GM19328 (cell line): ENCODE measurements around the gene IFNW1.
"Not testable (repeated sequence)": the region's sequence is repeated elsewhere in the genome, so short reads cannot be mapped to it uniquely, and the experiment has no call there.

Source experiments
- ATAC-seq: cut with Tn5 transposase; IDR thresholded peaks from one replicate; pipeline ENCODE4 v1.9.1; 2021; ENCODE audit warnings: mild to moderate bottlenecking, moderate library complexity; ENCODE audit not compliant: unreplicated experiment

Gene IFNW1

GRCh38 chr9:21141427-21141882, at the start of gene IFNW1:
Gene IFNW1 (minus strand): TSS chr9:21141832. CDS start chr9:21141570, 262 bp downstream.
- ATAC-seq = no peak

- not testable (repeated sequence) for ATAC-seq
Observed at GRCh38 chr9:21187487-21187886, 45.9 kb upstream of the IFNW1 start, which contains the start of gene IFNA4. Gene IFNA4 (minus strand): TSS chr9:21187587. CDS start chr9:21187531, 56 bp downstream.

GRCh38 chr9:21182810-21183736, 41.4 kb upstream of the IFNW1 start:
- ATAC-seq = peak; percentile 90

DNA sequence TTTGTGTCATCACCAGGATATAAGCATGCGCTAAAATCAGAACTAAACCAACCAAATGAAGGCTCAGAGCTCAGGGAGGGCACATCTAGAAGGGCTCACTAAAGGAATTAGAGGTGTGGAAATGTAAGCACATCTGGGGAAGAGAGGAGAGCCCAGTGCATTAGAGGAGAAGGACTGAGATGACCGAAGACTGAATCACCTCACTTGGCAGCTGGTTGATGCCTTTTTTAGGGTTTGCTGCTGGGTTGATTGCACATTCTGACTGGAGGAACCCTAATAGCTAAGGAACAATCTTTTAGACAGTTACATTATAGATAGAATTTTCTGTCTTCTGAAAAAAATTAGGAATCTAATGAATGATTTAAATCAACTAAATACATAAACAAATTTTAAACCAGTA, 33.0 kb upstream of the IFNW1 start:
- ATAC-seq = no peak

GRCh38 chr9:21172156-21172555, 30.5 kb upstream of the IFNW1 start:
- no peak for ATAC-seq

GRCh38 chr9:21171351-21171750, 29.7 kb upstream of the IFNW1 start:
- no peak for ATAC-seq

DNA sequence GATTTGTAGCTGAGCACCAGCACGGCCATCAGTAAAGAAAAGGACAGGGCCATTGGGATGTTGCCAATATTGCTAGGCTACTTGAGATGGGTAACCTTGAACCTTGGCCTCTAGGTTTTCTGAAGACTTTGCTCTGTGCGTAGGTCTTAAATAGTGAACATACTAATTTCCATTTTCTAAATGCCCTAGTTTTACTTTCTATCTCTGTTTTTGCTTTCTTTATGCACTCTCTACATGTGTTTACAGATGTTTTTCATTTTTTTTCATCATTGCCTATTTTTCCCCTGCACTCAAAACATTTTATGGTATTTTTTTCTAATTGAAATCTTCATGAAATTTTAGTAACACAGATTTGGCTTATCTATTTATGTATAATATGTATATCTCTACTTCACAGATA, 24.9 kb upstream of the IFNW1 start, which contains the start of gene IFNA21:
TSS of gene IFNA21 (minus strand) at position 101 of the 400 bp plus-strand sequence. CDS start at position 53, 48 bp downstream.
- ATAC-seq = not testable (repeated sequence)

DNA sequence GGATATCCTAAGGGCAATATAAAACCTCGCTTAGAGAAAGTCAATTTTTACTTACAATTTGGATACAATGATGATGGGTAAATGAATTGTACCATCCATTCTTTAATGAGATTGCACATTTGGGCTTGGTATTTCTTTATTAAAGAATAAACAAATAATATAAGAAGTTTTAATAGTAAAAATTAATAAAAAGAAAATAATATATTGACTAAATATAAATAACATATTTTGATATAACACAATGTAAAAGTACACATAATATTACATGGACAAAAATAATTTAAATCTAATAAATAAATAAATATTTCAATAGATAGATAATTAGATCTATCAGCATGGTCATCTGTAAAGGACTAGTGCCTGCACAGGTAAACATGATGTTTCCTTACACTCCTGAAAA, 23.9 kb upstream of the IFNW1 start:
- ATAC-seq = no peak

- peak; percentile 85 for ATAC-seq
Observed at GRCh38 chr9:21160178-21160577, 18.5 kb upstream of the IFNW1 start.

GRCh38 chr9:21155501-21155900, 13.9 kb upstream of the IFNW1 start:
- ATAC-seq = no peak

DNA sequence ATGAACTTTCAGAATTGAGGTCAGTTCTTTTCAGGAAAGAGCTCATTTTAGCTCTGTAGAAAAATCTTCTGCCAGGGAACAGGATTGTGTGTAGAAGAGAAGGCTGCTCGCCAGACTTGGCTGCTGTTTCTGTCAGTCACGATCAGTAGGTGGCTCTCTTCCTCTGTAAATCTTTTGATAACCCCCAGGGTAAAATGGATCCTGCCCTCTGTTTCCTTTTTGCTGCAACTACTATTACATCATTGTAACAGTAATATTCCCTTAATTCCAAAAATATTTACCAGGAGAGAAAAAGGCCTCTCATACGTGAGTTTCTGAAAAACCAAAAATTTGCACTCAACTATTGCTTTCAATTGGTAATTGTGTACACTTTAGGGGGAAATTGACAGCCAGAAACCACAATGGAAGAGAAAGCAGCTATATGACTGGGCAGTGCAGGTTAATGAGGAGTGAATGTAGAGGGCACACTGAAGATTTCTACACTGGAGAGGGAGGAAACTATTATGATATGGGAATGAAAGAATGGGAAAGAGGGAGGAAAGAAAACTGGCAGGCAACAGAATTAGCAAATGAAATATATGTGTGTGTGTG, 12.5 kb upstream of the IFNW1 start:
- peak; percentile 72 for ATAC-seq

- ATAC-seq = peak; percentile 21
Observed at GRCh38 chr9:21153336-21154017, 11.8 kb upstream of the IFNW1 start.

GRCh38 chr9:21144603-21145002, 3.0 kb upstream of the IFNW1 start:
- no peak for ATAC-seq

GRCh38 chr9:21137020-21137419, 4.6 kb downstream of the IFNW1 start:
- no peak for ATAC-seq

DNA sequence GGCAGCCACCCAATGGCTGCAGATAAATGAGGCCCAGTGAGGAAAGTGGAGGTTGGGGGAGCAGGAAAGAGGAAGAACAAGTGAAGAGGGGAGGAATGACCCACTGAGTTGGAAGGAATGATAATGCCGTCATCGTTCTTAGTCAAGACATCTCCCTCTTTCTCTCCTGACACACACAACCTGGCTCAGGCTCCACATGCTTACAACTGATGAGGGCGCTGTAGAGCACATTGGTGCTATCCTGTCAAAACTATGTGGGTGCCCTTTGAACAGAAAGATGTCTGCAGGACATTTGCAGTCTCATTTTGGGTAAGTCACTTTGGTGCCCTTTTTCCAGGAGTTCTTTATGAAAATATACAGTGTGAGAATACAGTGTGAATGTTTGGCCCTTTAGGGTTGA, 5.9 kb downstream of the IFNW1 start:
- no peak for ATAC-seq

DNA sequence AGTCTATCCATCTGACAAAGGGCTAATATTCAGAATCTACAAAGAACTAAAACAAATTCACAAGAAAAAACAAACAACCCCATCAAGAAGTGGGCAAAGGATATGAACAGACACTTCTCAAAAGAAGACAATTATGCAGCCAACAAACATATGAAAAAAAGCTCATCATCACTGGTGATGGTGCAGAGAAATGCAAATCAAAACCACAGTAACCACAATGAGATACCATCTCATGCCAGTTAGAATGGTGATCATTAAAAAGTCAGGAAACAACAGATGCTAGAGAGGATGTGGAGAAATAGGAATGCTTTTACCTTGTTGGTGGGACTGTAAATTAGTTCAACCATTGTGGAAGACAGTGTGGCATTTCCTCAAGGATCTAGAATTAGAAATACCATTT, 13.4 kb downstream of the IFNW1 start:
- not testable (repeated sequence) for ATAC-seq

DNA sequence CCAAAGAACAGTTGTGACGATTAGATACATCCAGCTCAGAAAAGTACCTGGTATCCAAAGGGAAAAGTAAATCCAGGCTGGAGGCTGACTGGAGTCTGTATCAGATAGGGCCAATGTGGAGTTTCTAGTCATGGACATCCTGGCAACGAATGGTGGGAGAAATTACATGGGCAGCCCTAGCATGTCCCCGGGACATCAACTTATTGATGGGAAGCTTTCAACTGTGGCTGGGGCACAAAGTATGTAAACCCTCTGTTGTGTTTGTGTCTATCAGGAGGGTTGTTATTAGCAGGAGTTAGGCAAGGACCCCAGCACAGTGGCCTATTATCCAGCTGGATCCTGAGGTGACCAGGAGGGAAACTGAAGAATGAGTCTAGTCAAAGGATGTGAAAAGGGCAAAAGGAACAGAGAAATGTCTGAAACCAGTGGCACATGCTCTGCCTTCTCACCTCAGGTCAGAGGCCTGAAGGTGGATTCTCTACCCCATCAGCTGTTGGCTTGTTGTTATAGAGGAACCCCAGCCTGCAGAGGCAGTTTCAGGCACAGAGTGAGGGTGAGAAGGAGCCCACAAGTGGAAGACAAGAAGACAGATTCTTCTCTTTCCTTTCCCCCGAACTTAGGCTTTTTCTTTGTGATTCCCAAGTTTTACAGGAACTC, 19.9 kb downstream of the IFNW1 start:
- ATAC-seq = peak; percentile 79

GRCh38 chr9:21121079-21121478, 20.6 kb downstream of the IFNW1 start:
- no peak for ATAC-seq

- no peak for ATAC-seq
Observed at GRCh38 chr9:21119093-21119770, 22.4 kb downstream of the IFNW1 start.

- ATAC-seq = no peak
Observed at GRCh38 chr9:21114311-21114710, 27.3 kb downstream of the IFNW1 start.
